ENCODE measurements around the gene NFILZ.
A peak's percentile ranks its signal among the peaks of the same experiment; 100 is the strongest.

Gene NFILZ

DNA sequence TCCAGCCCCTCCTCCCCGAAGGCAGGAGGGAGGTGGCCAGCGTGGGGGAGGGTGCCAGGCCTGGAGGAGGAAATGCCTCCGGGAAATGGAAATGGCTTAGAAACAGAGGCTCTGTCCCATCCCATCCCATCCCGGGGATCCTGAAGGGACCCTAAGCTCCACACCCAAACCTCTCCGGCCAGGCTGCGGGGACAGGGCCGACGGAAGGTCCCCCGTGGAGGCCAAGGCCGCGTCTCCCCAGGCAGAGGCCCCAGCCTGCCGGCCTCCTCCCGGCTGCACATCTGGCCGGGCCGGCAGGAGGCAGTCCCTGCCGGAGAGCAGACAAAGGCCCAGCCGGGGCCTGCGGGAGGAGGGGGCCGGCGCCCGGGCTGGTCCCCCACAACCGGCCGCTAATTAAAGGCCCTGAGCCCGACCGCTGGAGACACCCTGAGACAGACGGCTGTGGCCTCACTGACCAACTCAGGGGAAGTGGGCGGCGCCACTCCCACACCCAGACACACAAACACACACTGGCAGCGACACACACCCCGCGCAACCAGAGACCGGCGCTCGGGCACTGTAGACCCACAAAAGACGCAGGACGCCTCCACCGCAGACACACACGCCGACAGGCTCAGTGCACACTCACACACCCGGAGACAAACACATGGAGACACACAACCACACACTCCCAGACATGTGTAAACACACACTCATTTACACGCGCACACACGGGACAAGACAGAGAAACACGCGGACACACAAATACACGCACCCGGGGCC, 21.0 kb upstream of the NFILZ start (continued):
- TF ChIP-seq ZNF777 (tag by site-specific recombination; IDR thresholded peaks at IDR 0.05; ENCODE audit: borderline replicate concordance) (no peak), ZNF558 (tag by site-specific recombination; IDR thresholded peaks at IDR 0.05) (no peak), ZNF670 (tag by site-specific recombination; IDR thresholded peaks at IDR 0.05; ENCODE audit: low read depth) (no peak), ZNF473 (tag by site-specific recombination; IDR thresholded peaks at IDR 0.05) (no peak), ZNF184 (tag by site-specific recombination; IDR thresholded peaks at IDR 0.05) (no peak), ZNF292 (tag by site-specific recombination; IDR thresholded peaks at IDR 0.05; ENCODE audit: borderline replicate concordance, low read depth) (no peak), HOXC10 (CRISPR knock-in tag; IDR thresholded peaks at IDR 0.05) (no peak), ZNF510 (tag by site-specific recombination; IDR thresholded peaks at IDR 0.05; ENCODE audit: insufficient replicate concordance) (no peak), ZNF354C (tag by site-specific recombination; IDR thresholded peaks at IDR 0.05; ENCODE audit: borderline replicate concordance, low read depth) (no peak), ZNF416 (tag by site-specific recombination; IDR thresholded peaks at IDR 0.05) (no peak), ZNF701 (tag by site-specific recombination; IDR thresholded peaks at IDR 0.05) (no peak), ZNF529 (tag by site-specific recombination; IDR thresholded peaks at IDR 0.05; ENCODE audit: insufficient replicate concordance) (no peak), KLF1 (tag by site-specific recombination; IDR thresholded peaks at IDR 0.05) (peak; percentile 74), PRDM1 (tag by site-specific recombination; IDR thresholded peaks at IDR 0.05) (no peak), IKZF3 (tag by site-specific recombination; IDR thresholded peaks at IDR 0.05) (peak; percentile 43), ZNF324 (tag by site-specific recombination; IDR thresholded peaks at IDR 0.05) (no peak), KLF9 (tag by site-specific recombination; IDR thresholded peaks at IDR 0.05; ENCODE audit: low read depth) (peak; percentile 55; the same call in 1 of the 2 replicates), ZNF211 (tag by site-specific recombination; IDR thresholded peaks at IDR 0.05; ENCODE audit: low read depth) (no peak), ZNF768 (tag by site-specific recombination; IDR thresholded peaks at IDR 0.05) (no peak), REPIN1 (tag by site-specific recombination; IDR thresholded peaks at IDR 0.05; ENCODE audit: low read depth) (no peak), ZNF843 (tag by site-specific recombination; IDR thresholded peaks at IDR 0.05) (no peak), ZFP69B (tag by site-specific recombination; IDR thresholded peaks at IDR 0.05) (0 out of 2 replicates have a peak, but pooled peaks have one; percentile 16), GFI1B (tag by site-specific recombination; IDR thresholded peaks at IDR 0.05) (no peak), ZBTB8A (tag by site-specific recombination; IDR thresholded peaks at IDR 0.05) (peak; percentile 32; the same call in 1 of the 2 replicates)
- TF ChIP-seq, protein P1, sequence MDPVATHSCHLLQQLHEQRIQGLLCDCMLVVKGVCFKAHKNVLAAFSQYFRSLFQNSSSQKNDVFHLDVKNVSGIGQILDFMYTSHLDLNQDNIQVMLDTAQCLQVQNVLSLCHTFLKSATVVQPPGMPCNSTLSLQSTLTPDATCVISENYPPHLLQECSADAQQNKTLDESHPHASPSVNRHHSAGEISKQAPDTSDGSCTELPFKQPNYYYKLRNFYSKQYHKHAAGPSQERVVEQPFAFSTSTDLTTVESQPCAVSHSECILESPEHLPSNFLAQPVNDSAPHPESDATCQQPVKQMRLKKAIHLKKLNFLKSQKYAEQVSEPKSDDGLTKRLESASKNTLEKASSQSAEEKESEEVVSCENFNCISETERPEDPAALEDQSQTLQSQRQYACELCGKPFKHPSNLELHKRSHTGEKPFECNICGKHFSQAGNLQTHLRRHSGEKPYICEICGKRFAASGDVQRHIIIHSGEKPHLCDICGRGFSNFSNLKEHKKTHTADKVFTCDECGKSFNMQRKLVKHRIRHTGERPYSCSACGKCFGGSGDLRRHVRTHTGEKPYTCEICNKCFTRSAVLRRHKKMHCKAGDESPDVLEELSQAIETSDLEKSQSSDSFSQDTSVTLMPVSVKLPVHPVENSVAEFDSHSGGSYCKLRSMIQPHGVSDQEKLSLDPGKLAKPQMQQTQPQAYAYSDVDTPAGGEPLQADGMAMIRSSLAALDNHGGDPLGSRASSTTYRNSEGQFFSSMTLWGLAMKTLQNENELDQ (tag by site-specific recombination; IDR thresholded peaks at IDR 0.05; ENCODE audit: low read depth), result no peak
- TF ChIP-seq, protein P2, sequence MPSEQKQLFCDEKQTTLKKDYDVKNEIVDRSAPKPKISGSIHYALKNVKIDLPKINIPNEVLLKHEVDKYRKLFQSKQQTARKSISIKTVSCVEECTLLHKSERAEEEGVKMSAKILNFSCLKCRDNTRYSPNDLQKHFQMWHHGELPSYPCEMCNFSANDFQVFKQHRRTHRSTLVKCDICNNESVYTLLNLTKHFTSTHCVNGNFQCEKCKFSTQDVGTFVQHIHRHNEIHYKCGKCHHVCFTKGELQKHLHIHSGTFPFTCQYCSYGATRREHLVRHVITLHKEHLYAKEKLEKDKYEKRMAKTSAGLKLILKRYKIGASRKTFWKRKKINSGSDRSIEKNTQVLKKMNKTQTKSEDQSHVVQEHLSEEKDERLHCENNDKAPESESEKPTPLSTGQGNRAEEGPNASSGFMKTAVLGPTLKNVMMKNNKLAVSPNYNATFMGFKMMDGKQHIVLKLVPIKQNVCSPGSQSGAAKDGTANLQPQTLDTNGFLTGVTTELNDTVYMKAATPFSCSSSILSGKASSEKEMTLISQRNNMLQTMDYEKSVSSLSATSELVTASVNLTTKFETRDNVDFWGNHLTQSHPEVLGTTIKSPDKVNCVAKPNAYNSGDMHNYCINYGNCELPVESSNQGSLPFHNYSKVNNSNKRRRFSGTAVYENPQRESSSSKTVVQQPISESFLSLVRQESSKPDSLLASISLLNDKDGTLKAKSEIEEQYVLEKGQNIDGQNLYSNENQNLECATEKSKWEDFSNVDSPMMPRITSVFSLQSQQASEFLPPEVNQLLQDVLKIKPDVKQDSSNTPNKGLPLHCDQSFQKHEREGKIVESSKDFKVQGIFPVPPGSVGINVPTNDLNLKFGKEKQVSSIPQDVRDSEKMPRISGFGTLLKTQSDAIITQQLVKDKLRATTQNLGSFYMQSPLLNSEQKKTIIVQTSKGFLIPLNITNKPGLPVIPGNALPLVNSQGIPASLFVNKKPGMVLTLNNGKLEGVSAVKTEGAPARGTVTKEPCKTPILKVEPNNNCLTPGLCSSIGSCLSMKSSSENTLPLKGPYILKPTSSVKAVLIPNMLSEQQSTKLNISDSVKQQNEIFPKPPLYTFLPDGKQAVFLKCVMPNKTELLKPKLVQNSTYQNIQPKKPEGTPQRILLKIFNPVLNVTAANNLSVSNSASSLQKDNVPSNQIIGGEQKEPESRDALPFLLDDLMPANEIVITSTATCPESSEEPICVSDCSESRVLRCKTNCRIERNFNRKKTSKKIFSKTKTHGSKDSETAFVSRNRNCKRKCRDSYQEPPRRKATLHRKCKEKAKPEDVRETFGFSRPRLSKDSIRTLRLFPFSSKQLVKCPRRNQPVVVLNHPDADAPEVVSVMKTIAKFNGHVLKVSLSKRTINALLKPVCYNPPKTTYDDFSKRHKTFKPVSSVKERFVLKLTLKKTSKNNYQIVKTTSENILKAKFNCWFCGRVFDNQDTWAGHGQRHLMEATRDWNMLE (tag by site-specific recombination; conservative IDR thresholded peaks at IDR 0.05; ENCODE audit: low read depth), result no peak
- TF ChIP-seq, protein P3, sequence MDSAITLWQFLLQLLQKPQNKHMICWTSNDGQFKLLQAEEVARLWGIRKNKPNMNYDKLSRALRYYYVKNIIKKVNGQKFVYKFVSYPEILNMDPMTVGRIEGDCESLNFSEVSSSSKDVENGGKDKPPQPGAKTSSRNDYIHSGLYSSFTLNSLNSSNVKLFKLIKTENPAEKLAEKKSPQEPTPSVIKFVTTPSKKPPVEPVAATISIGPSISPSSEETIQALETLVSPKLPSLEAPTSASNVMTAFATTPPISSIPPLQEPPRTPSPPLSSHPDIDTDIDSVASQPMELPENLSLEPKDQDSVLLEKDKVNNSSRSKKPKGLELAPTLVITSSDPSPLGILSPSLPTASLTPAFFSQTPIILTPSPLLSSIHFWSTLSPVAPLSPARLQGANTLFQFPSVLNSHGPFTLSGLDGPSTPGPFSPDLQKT (IDR thresholded peaks at IDR 0.05; ENCODE audit: borderline replicate concordance, low read depth, low read length), result no peak
- TF ChIP-seq, protein P4, sequence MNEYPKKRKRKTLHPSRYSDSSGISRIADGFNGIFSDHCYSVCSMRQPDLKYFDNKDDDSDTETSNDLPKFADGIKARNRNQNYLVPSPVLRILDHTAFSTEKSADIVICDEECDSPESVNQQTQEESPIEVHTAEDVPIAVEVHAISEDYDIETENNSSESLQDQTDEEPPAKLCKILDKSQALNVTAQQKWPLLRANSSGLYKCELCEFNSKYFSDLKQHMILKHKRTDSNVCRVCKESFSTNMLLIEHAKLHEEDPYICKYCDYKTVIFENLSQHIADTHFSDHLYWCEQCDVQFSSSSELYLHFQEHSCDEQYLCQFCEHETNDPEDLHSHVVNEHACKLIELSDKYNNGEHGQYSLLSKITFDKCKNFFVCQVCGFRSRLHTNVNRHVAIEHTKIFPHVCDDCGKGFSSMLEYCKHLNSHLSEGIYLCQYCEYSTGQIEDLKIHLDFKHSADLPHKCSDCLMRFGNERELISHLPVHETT (tag by site-specific recombination; IDR thresholded peaks at IDR 0.05), result no peak

Measured in HEK293 (cell line).